HepG2 (cell line): Measurements from ENCODE around the gene TRPC3. TPM values are rescaled to one million over a fixed set of nuclear protein-coding genes. Genes with fewer than 3 reads are reported as not detected.
A peak's percentile ranks its signal among the peaks of the same experiment; 100 is the strongest.

ENCODE experiments used
- CBX1 ChIP-seq: IDR thresholded peaks from one replicate; pipeline ENCODE4 v1.6.1; 2016; ENCODE audit warnings: antibody characterized with exemption, low read depth
- DRAP1 ChIP-seq: IDR thresholded peaks from 2 replicates; pipeline ENCODE4 v1.6.1; 2016; ENCODE audit warnings: missing genetic modification reagents, missing compliant biosample characterization
- GATAD2A ChIP-seq: IDR thresholded peaks from 2 replicates; pipeline ENCODE4 v1.6.1; 2016
- HNRNPLL ChIP-seq: fragments of 200-400 bp; formaldehyde crosslinking; IDR thresholded peaks from 2 replicates; pipeline ENCODE4 v1.6.1; 2017; ENCODE audit warnings: mild to moderate bottlenecking, low read depth, low read length; ENCODE audit not compliant: poor library complexity, severe bottlenecking
- MIER2 ChIP-seq: IDR thresholded peaks from 2 replicates; pipeline ENCODE4 v1.6.1; 2016; ENCODE audit warnings: missing biosample characterization, missing genetic modification reagents
- NCOA2 ChIP-seq: sonication (generic); formaldehyde crosslinking; IDR thresholded peaks from 2 replicates; pipeline ENCODE4 v1.8.0; 2022; ENCODE audit warnings: inconsistent platforms
- NR2F1 ChIP-seq, 2 experiments: fragments of 450-650 bp in 1 of 2; formaldehyde crosslinking in 1 of 2; IDR thresholded peaks; 2 replicates each; pipeline versions ENCODE4 v1.5.0 to v1.6.1; 2016 to 2020; ENCODE audit warnings: mild to moderate bottlenecking in 1 of 2, missing compliant biosample characterization in 1 of 2, missing genetic modification reagents in 1 of 2, moderate library complexity in 1 of 2
- RAD21 ChIP-seq: fragments of 450-650 bp; formaldehyde crosslinking; IDR thresholded peaks from 2 replicates; pipeline ENCODE4 v1.5.0; 2020; ENCODE audit warnings: mild to moderate bottlenecking
- SMARCE1 ChIP-seq: fragments of 450-650 bp; IDR thresholded peaks from 2 replicates; pipeline ENCODE4 v1.6.1; 2017; ENCODE audit warnings: borderline replicate concordance
- YY1 ChIP-seq: IDR thresholded peaks from 2 replicates; pipeline ENCODE4 v1.6.1; 2011; ENCODE audit warnings: low read length, low read depth, moderate library complexity, mild to moderate bottlenecking; ENCODE audit not compliant: insufficient read depth, insufficient replicate concordance
- ZFP91 ChIP-seq: sonication (generic); formaldehyde crosslinking; IDR thresholded peaks from 2 replicates; pipeline ENCODE4 v1.9.0; 2022; ENCODE audit warnings: missing genetic modification reagents, mild to moderate bottlenecking, borderline replicate concordance
- ZGPAT ChIP-seq: IDR thresholded peaks from 2 replicates; pipeline ENCODE4 v1.6.1; 2016; ENCODE audit warnings: mild to moderate bottlenecking
- ZNF121 ChIP-seq: sonication (generic); formaldehyde crosslinking; IDR thresholded peaks from 2 replicates; pipeline ENCODE4 v1.5.0; 2020; ENCODE audit warnings: mild to moderate bottlenecking, missing genetic modification reagents
- ZNF605 ChIP-seq: sonication (generic); formaldehyde crosslinking; IDR thresholded peaks from 2 replicates; pipeline ENCODE4 v1.8.0; 2022; ENCODE audit warnings: mild to moderate bottlenecking, missing genetic modification reagents
- ZNF691 ChIP-seq: sonication (generic); formaldehyde crosslinking; IDR thresholded peaks from 2 replicates; pipeline ENCODE4 v1.4.0; 2020; ENCODE audit warnings: missing genetic modification reagents, low read depth, mild to moderate bottlenecking, borderline replicate concordance
- ZNF781 ChIP-seq: sonication (generic); formaldehyde crosslinking; IDR thresholded peaks from 2 replicates; pipeline ENCODE4 v1.5.1; 2020; ENCODE audit warnings: borderline replicate concordance, mild to moderate bottlenecking, missing genetic modification reagents; ENCODE audit errors: not compliant biosample characterization
- ZNF782 ChIP-seq: sonication (generic); formaldehyde crosslinking; IDR thresholded peaks from 2 replicates; pipeline ENCODE4 v1.4.0; 2020; ENCODE audit warnings: missing genetic modification reagents, mild to moderate bottlenecking, borderline replicate concordance
- polyA plus RNA-seq, 8 experiments: library from polyadenylated mRNA; depleted of rRNA in 3 of 8; stranded (reverse) in 7 of 8; unstranded in 1 of 8; fragments of >200 nt; fragmentation: Illumina TruSeq in 4 of 8; extraction: Trizol in 4 of 8; gene quantifications; 2 replicates each; pipeline versions ENCODE4 v1.2.1 to v1.2.3, GENCODE V29; 2011 to 2016; ENCODE audit warnings: low read depth in 4 of 8, missing spikeins in 1 of 8, mixed read lengths in 1 of 8; ENCODE audit not compliant: insufficient read depth in 1 of 8
- total RNA-seq, 5 experiments: library from RNA; depleted of rRNA; stranded (reverse); fragments of >200 nt; fragmentation: Illumina TruSeq; extraction: Trizol; gene quantifications; 2 replicates each; pipeline ENCODE4 v1.2.3, GENCODE V29; 2016; ENCODE audit warnings: low read depth in 1 of 5
- TF ChIP-seq, protein P1 (sequence below): sonication (generic); formaldehyde crosslinking; IDR thresholded peaks from 2 replicates; pipeline ENCODE4 v1.5.0; 2020; ENCODE audit warnings: mild to moderate bottlenecking, missing genetic modification reagents, moderate library complexity
- TF ChIP-seq, protein P2 (sequence below): sonication (generic); formaldehyde crosslinking; IDR thresholded peaks from 2 replicates; pipeline ENCODE4 v1.4.0; 2020; ENCODE audit warnings: missing genetic modification reagents
- TF ChIP-seq, protein P3 (sequence below): sonication (generic); formaldehyde crosslinking; conservative IDR thresholded peaks from 2 replicates; pipeline ENCODE4 v1.8.0; 2022; ENCODE audit warnings: low read depth, missing genetic modification reagents

The TRPC3 gene
- total and polyA plus RNA-seq, 2 of the 13 experiments (the other 11 are each of a cell fraction or from before 2014, with no cell fraction given) = not detected

GRCh38 chr4:121950212-121950679 lies 1.6 kb downstream of the TRPC3 start (continued):
- no peak for TF ChIP-seq ZNF781 (CRISPR knock-in tag)
- no peak for TF ChIP-seq GATAD2A (CRISPR knock-in tag)
- peak; percentile 21; the same call in 1 of the 2 replicates for TF ChIP-seq ZFP91 (CRISPR knock-in tag)
- TF ChIP-seq, protein P1, sequence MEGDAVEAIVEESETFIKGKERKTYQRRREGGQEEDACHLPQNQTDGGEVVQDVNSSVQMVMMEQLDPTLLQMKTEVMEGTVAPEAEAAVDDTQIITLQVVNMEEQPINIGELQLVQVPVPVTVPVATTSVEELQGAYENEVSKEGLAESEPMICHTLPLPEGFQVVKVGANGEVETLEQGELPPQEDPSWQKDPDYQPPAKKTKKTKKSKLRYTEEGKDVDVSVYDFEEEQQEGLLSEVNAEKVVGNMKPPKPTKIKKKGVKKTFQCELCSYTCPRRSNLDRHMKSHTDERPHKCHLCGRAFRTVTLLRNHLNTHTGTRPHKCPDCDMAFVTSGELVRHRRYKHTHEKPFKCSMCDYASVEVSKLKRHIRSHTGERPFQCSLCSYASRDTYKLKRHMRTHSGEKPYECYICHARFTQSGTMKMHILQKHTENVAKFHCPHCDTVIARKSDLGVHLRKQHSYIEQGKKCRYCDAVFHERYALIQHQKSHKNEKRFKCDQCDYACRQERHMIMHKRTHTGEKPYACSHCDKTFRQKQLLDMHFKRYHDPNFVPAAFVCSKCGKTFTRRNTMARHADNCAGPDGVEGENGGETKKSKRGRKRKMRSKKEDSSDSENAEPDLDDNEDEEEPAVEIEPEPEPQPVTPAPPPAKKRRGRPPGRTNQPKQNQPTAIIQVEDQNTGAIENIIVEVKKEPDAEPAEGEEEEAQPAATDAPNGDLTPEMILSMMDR = peak; percentile 81
- TF ChIP-seq ZGPAT (CRISPR knock-in tag) = 0 out of 2 replicates have a peak, but pooled peaks have one; percentile 33
- peak; percentile 28 for TF ChIP-seq YY1
- TF ChIP-seq ZNF782 = no peak
- no peak for TF ChIP-seq DRAP1 (CRISPR knock-in tag)
- no peak for TF ChIP-seq NCOA2 (CRISPR knock-in tag)
- no peak for TF ChIP-seq SMARCE1
- TF ChIP-seq ZNF121 = no peak
- TF ChIP-seq RAD21 (CRISPR knock-in tag) = peak; percentile 80
- TF ChIP-seq ZNF605 (CRISPR knock-in tag) = 0 out of 2 replicates have a peak, but pooled peaks have one; percentile 43
- no peak for TF ChIP-seq MIER2 (CRISPR knock-in tag)
- TF ChIP-seq, protein P2, sequence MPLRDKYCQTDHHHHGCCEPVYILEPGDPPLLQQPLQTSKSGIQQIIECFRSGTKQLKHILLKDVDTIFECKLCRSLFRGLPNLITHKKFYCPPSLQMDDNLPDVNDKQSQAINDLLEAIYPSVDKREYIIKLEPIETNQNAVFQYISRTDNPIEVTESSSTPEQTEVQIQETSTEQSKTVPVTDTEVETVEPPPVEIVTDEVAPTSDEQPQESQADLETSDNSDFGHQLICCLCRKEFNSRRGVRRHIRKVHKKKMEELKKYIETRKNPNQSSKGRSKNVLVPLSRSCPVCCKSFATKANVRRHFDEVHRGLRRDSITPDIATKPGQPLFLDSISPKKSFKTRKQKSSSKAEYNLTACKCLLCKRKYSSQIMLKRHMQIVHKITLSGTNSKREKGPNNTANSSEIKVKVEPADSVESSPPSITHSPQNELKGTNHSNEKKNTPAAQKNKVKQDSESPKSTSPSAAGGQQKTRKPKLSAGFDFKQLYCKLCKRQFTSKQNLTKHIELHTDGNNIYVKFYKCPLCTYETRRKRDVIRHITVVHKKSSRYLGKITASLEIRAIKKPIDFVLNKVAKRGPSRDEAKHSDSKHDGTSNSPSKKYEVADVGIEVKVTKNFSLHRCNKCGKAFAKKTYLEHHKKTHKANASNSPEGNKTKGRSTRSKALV (CRISPR knock-in tag) = peak; percentile 76; the same call in 1 of the 2 replicates
- no peak for TF ChIP-seq CBX1
- TF ChIP-seq, protein P3, sequence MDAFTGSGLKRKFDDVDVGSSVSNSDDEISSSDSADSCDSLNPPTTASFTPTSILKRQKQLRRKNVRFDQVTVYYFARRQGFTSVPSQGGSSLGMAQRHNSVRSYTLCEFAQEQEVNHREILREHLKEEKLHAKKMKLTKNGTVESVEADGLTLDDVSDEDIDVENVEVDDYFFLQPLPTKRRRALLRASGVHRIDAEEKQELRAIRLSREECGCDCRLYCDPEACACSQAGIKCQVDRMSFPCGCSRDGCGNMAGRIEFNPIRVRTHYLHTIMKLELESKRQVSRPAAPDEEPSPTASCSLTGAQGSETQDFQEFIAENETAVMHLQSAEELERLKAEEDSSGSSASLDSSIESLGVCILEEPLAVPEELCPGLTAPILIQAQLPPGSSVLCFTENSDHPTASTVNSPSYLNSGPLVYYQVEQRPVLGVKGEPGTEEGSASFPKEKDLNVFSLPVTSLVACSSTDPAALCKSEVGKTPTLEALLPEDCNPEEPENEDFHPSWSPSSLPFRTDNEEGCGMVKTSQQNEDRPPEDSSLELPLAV = no peak
- peak; percentile 34 for TF ChIP-seq HNRNPLL
- 0 out of 2 replicates have a peak, but pooled peaks have one; percentile 28 for TF ChIP-seq ZNF691 (CRISPR knock-in tag)
- TF ChIP-seq NR2F1 (CRISPR knock-in tag; IDR thresholded peaks at IDR 0.05) = peak in 1 of 2 experiments; percentile 35; a peak in 2 of 4 replicates
